ENCODE data around the gene CCDC121.

Gene CCDC121

GRCh38 chr2:27628767-27629709, at the start of gene CCDC121, which contains the start of gene GPN1:
TSS of gene CCDC121 (minus strand) at chr2:27629012. CDS start at chr2:27627799, 1,213 bp downstream.
TSS of gene GPN1 (plus strand) at chr2:27629050. CDS start at chr2:27629059, 9 bp downstream.
- peak; percentile 82 for DNase-seq (ENCODE audit: low spot score)

GRCh38 chr2:27672723-27673486, 44.1 kb upstream of the CCDC121 start:
- DNase-seq (ENCODE audit: low spot score), result no peak

- no peak for DNase-seq (ENCODE audit: low spot score)
Observed at GRCh38 chr2:27671235-27671634, 42.4 kb upstream of the CCDC121 start.

- DNase-seq (ENCODE audit: low spot score), result no peak
Observed at GRCh38 chr2:27667446-27667845, 38.6 kb upstream of the CCDC121 start.

GRCh38 chr2:27664622-27665363, 36.0 kb upstream of the CCDC121 start:
- no peak for DNase-seq (ENCODE audit: low spot score)

- no peak for DNase-seq (ENCODE audit: low spot score)
Observed at GRCh38 chr2:27664154-27664574, 35.4 kb upstream of the CCDC121 start.

GRCh38 chr2:27663285-27664153, 34.7 kb upstream of the CCDC121 start, which contains the start of the genes SLC4A1AP and SUPT7L:
TSS of gene SLC4A1AP (plus strand) at chr2:27663889. CDS start at chr2:27663915, 26 bp downstream.
TSS of gene SUPT7L (minus strand) at chr2:27663614. CDS start at chr2:27662192, 1,422 bp downstream.
- DNase-seq (ENCODE audit: low spot score), result peak; percentile 92

- no peak for DNase-seq (ENCODE audit: low spot score)
Observed at GRCh38 chr2:27661371-27661770, 32.6 kb upstream of the CCDC121 start.

- DNase-seq (ENCODE audit: low spot score), result no peak
Observed at GRCh38 chr2:27655155-27655951, 26.5 kb upstream of the CCDC121 start.

GRCh38 chr2:27653397-27653796, 24.6 kb upstream of the CCDC121 start:
- DNase-seq (ENCODE audit: low spot score), result no peak

- no peak for DNase-seq (ENCODE audit: low spot score)
Observed at GRCh38 chr2:27652790-27653189, 24.0 kb upstream of the CCDC121 start.

- DNase-seq (ENCODE audit: low spot score), result no peak
Observed at GRCh38 chr2:27652341-27652740, 23.5 kb upstream of the CCDC121 start.

- no peak for DNase-seq (ENCODE audit: low spot score)
Observed at GRCh38 chr2:27651056-27651455, 22.2 kb upstream of the CCDC121 start.

GRCh38 chr2:27647737-27648136, 18.9 kb upstream of the CCDC121 start:
- no peak for DNase-seq (ENCODE audit: low spot score)

- no peak for DNase-seq (ENCODE audit: low spot score)
Observed at GRCh38 chr2:27647289-27647688, 18.5 kb upstream of the CCDC121 start.

- no peak for DNase-seq (ENCODE audit: low spot score)
Observed at GRCh38 chr2:27645197-27645596, 16.4 kb upstream of the CCDC121 start.

- DNase-seq (ENCODE audit: low spot score), result no peak
Observed at GRCh38 chr2:27640722-27641245, 12.0 kb upstream of the CCDC121 start.

- no peak for DNase-seq (ENCODE audit: low spot score)
Observed at GRCh38 chr2:27638709-27639108, 9.9 kb upstream of the CCDC121 start.

- no peak for DNase-seq (ENCODE audit: low spot score)
Observed at GRCh38 chr2:27638037-27638637, 9.3 kb upstream of the CCDC121 start.

Data from hematopoietic multipotent progenitor cell treated with erythropoietin and hydrocortisone succinate and interleukin-3 and kit ligand, for 17 days (in vitro differentiated cells).